ENCODE measurements around the gene BCO2. TPM values are rescaled to one million over a fixed set of nuclear protein-coding genes. Genes with fewer than 3 reads are reported as not detected.

Gene BCO2
- total and polyA plus RNA-seq, 2 experiments from 2014 or later: 0.63 to 1.1 TPM

- TF ChIP-seq ZNF462 (CRISPR knock-in tag; IDR thresholded peaks at IDR 0.05): no peak
- TF ChIP-seq EZH2 (IDR thresholded peaks at IDR 0.05; ENCODE audit: low read depth, unreplicated experiment): no peak
- TF ChIP-seq NANOG (IDR thresholded peaks at IDR 0.05; ENCODE audit: borderline replicate concordance): no peak
- no peak for TF ChIP-seq STAT1 (IDR thresholded peaks at IDR 0.05; ENCODE audit: unreplicated experiment)
- TF ChIP-seq CTCF (conservative IDR thresholded peaks at IDR 0.05; ENCODE audit: low read depth in 2 of 2): no peak
- TF ChIP-seq REST (IDR thresholded peaks at IDR 0.05; ENCODE audit: unreplicated experiment): no peak
- no peak for TF ChIP-seq CREB1 (CRISPR knock-in tag; IDR thresholded peaks at IDR 0.05; ENCODE audit: low read depth)
Observed at GRCh38 chr11:112185883-112186282, 10.6 kb downstream of the BCO2 start (continued).

Measured in GM23338 (cell line).